Caco-2 (cell line): ENCODE data around the gene TCTN3. TPM values are rescaled to one million over a fixed set of nuclear protein-coding genes. Genes with fewer than 3 reads are reported as not detected.

ENCODE experiments used
- BruUV-seq: library from RNA; stranded (reverse); fragments of 400-500 nt; replicated peaks from 2 replicates; lab custom pipeline; 2021; lab: Mats Ljungman, UMichigan
- CTCF ChIA-PET: fragments of 300-600 bp; sonication (Branson Sonifier 250); formaldehyde crosslinking; loops from one replicate; lab custom pipeline; 2022; ENCODE audit warnings: antibody characterized with exemption; lab: Charles Lee
- POLR2A ChIA-PET: fragments of 300-600 bp; sonication (Branson Sonifier 250); formaldehyde crosslinking; loops from one replicate; lab custom pipeline; 2022; ENCODE audit warnings: antibody characterized with exemption; lab: Charles Lee
- DNase-seq, 2 experiments: peaks; one replicate each; pipeline versions ENCODE4 v3.0.0 to v3.0.0-alpha.2; 2020 to 2022
- H3K27me3 ChIP-seq: replicated peaks from 2 replicates; pipeline ENCODE4 v1.6.0; 2011; ENCODE audit warnings: low read length; ENCODE audit not compliant: control insufficient read depth, insufficient read depth
- H3K36me3 ChIP-seq: 2 replicates; pipeline ENCODE4 v1.5.1; 2011; ENCODE audit warnings: low read length; ENCODE audit not compliant: control insufficient read depth, insufficient read depth
- H3K4me1 ChIP-seq: fragments of 250-450 bp; sonication (Bioruptor Pico); 2 replicates; pipeline ENCODE4 v1.5.1; 2020; ENCODE audit warnings: mild to moderate bottlenecking
- H3K4me3 ChIP-seq: 2 replicates; pipeline ENCODE4 v1.5.1; 2011; ENCODE audit warnings: low read depth, mild to moderate bottlenecking, control low read depth, low read length
- H3K9me3 ChIP-seq: fragments of 250-450 bp; sonication (Bioruptor Pico); 2 replicates; pipeline ENCODE4 v1.5.1; 2020; ENCODE audit warnings: mild to moderate bottlenecking, moderate library complexity
- H3K27ac Mint-ChIP-seq: one replicate; pipeline ENCODE4 v1.8.0; 2022; ENCODE audit warnings: mixed read lengths; ENCODE audit not compliant: unreplicated experiment
- H3K27me3 Mint-ChIP-seq: one replicate; pipeline ENCODE4 v1.8.0; 2022; ENCODE audit warnings: mixed read lengths; ENCODE audit not compliant: insufficient read depth, unreplicated experiment
- H3K36me3 Mint-ChIP-seq: one replicate; pipeline ENCODE4 v1.8.0; 2022; ENCODE audit warnings: mild to moderate bottlenecking, mixed read lengths; ENCODE audit not compliant: insufficient read depth, unreplicated experiment
- H3K4me1 Mint-ChIP-seq: one replicate; pipeline ENCODE4 v1.8.0; 2022; ENCODE audit warnings: low read depth, mixed read lengths; ENCODE audit not compliant: unreplicated experiment
- H3K4me3 Mint-ChIP-seq: one replicate; pipeline ENCODE4 v1.8.0; 2022; ENCODE audit warnings: mild to moderate bottlenecking, moderate library complexity, mixed read lengths; ENCODE audit not compliant: unreplicated experiment
- H3K9me3 Mint-ChIP-seq: one replicate; pipeline ENCODE4 v1.8.0; 2022; ENCODE audit warnings: mixed read lengths; ENCODE audit not compliant: unreplicated experiment
- intact Hi-C: fragments of 100-400 bp; cut with micrococcal nuclease; formaldehyde crosslinking; loops from one replicate; pipeline ENCODE4 v1.10.0; 2022; ENCODE audit not compliant: unreplicated experiment
- total RNA-seq: library from RNA; stranded (reverse); gene quantifications from 2 replicates; pipeline ENCODE4 v1.2.3, GENCODE V29; 2022
- TF ChIP-seq, protein P1 (sequence below), 2 experiments: fragments of 200-600 bp in 1 of 2; IDR thresholded peaks; 1 replicate in 1 of 2; 2 replicates in 1 of 2; pipeline versions ENCODE4 v1.5.1 to v1.8.0; 2011 to 2022; ENCODE audit warnings: antibody characterized with exemption in 1 of 2, control low read depth in 1 of 2, inconsistent platforms in 1 of 2, low read depth in 1 of 2, low read length in 1 of 2, mild to moderate bottlenecking in 1 of 2, moderate library complexity in 1 of 2; ENCODE audit not compliant: insufficient read depth in 1 of 2, severe bottlenecking in 1 of 2, unreplicated experiment in 1 of 2

TCTN3 gene
- total RNA-seq, 1 experiment from 2014 or later: 52.1 TPM

DNA sequence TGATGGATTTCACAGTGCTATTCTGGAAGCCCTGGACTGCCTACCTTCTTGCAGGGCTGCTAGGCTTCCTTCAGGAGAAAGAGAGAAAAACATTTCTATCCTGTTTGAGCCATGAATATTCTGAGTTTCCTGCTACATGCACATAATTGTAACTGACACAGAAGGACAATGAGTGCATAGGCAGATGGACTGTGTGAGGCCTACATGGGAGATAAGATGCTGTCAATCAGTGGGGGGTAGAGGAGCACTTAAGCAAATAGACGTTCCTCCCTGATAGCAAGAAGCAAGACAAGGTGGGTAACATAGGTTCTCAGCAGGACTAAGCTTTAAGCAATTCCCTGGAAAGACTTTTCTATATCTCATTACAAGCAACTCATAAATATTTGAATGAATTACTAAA, 48.8 kb downstream of the TCTN3 start:
- peaks cover 77% of the 10 kb centered on the region for H3K36me3 Mint-ChIP-seq
- Histone ChIP-seq H3K27me3 (no peaks in the 10 kb centered on the region), H3K4me3 (no peak overlapping the region), H3K4me1 (peaks cover 18% of the 10 kb centered on the region), H3K9me3 (no peaks in the 10 kb centered on the region), H3K36me3 (peaks cover 9% of the 10 kb centered on the region)
- BruUV-seq: no TSS peak
- H3K27ac Mint-ChIP-seq: no peak overlapping the region
- no peak for DNase-seq
- H3K9me3 Mint-ChIP-seq: no peaks in the 10 kb centered on the region
- H3K4me3 Mint-ChIP-seq: no peak overlapping the region
- intact Hi-C loops: no loop called here
- peaks cover 25% of the 10 kb centered on the region for H3K4me1 Mint-ChIP-seq
- TF ChIP-seq, protein P1, sequence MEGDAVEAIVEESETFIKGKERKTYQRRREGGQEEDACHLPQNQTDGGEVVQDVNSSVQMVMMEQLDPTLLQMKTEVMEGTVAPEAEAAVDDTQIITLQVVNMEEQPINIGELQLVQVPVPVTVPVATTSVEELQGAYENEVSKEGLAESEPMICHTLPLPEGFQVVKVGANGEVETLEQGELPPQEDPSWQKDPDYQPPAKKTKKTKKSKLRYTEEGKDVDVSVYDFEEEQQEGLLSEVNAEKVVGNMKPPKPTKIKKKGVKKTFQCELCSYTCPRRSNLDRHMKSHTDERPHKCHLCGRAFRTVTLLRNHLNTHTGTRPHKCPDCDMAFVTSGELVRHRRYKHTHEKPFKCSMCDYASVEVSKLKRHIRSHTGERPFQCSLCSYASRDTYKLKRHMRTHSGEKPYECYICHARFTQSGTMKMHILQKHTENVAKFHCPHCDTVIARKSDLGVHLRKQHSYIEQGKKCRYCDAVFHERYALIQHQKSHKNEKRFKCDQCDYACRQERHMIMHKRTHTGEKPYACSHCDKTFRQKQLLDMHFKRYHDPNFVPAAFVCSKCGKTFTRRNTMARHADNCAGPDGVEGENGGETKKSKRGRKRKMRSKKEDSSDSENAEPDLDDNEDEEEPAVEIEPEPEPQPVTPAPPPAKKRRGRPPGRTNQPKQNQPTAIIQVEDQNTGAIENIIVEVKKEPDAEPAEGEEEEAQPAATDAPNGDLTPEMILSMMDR (IDR thresholded peaks at IDR 0.05; ENCODE audit: insufficient read depth in 1 of 2, low read depth in 1 of 2, low read length in 1 of 2, severe bottlenecking in 1 of 2, unreplicated experiment in 1 of 2): no peak
- no peaks in the 10 kb centered on the region for H3K27me3 Mint-ChIP-seq
- CTCF ChIA-PET: no interaction called here
- POLR2A ChIA-PET: no interaction called here

DNA sequence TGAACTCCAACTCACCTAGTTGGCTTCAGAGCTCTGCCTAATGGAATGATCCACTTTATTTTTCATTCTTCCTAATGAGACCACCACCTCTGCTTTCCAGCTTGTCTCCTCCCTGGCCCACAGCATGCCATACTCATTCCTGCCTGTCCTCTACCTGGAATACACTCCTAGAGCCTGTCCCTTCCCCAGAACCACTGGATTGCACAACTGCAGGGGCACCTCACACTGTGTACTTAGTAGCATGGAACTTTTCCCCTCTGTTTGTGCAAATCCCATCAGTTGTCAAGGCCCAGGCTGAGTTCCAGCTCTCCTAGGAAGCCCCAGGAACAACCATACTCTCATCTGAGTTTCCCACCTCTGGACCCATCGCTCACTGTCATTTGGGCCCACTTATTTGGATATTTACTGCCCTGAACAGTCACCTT, 52.8 kb downstream of the TCTN3 start:
- Histone ChIP-seq H3K4me3 (no peak overlapping the region), H3K9me3 (no peaks in the 10 kb centered on the region), H3K27me3 (no peaks in the 10 kb centered on the region), H3K36me3 (peaks cover 10% of the 10 kb centered on the region), H3K4me1 (peaks cover 21% of the 10 kb centered on the region)
- Mint-ChIP-seq H3K9me3 (no peaks in the 10 kb centered on the region), H3K27me3 (no peaks in the 10 kb centered on the region), H3K4me3 (no peak overlapping the region), H3K36me3 (peaks cover 88% of the 10 kb centered on the region), H3K4me1 (peaks cover 38% of the 10 kb centered on the region), H3K27ac (peak overlapping the region; percentile 18)
- ChIA-PET POLR2A (no interaction called here), CTCF (interaction anchor here (1.2 kb wide), 1 partner anchor 53 kb away, joined by 3 read pairs; the partner anchor contains the start of gene TCTN3)
- no TSS peak for BruUV-seq
- intact Hi-C loops: no loop called here
- TF ChIP-seq, protein P1 (IDR thresholded peaks at IDR 0.05; ENCODE audit: insufficient read depth in 1 of 2, low read depth in 1 of 2, low read length in 1 of 2, severe bottlenecking in 1 of 2, unreplicated experiment in 1 of 2): no peak
- peak in 1 of 2 experiments; percentile 12 for DNase-seq

DNA sequence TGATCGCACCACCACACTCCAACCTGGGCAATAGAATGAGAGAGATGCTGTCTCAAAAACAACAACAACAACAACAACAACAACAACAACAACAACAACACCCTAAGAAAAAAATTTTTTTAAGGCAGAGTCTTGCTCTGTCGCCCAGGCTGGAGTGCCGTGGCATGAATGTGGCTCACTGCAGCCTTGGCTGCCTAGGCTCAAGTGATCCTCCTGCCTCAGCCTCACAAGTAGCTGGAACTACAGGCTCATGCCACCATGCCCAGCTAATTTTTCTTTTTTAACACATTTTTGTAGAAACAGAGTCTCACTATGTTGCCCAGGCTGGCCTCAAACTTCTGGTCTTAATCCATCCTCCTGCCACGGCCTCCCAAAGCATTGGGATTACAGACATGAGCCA, 55.8 kb downstream of the TCTN3 start:
- no TSS peak for BruUV-seq
- TF ChIP-seq, protein P1 (IDR thresholded peaks at IDR 0.05; ENCODE audit: insufficient read depth in 1 of 2, low read depth in 1 of 2, low read length in 1 of 2, severe bottlenecking in 1 of 2, unreplicated experiment in 1 of 2): no peak
- H3K4me1 Mint-ChIP-seq: peaks cover 43% of the 10 kb centered on the region
- no peak for DNase-seq
- peaks cover 85% of the 10 kb centered on the region for H3K36me3 Mint-ChIP-seq
- no peaks in the 10 kb centered on the region for H3K27me3 Mint-ChIP-seq
- POLR2A ChIA-PET: no interaction called here
- CTCF ChIA-PET: no interaction called here
- Histone ChIP-seq H3K9me3 (no peaks in the 10 kb centered on the region), H3K27me3 (no peaks in the 10 kb centered on the region), H3K4me1 (peaks cover 33% of the 10 kb centered on the region), H3K4me3 (no peak overlapping the region), H3K36me3 (peaks cover 13% of the 10 kb centered on the region)
- intact Hi-C loops: no loop called here
- H3K4me3 Mint-ChIP-seq: no peak overlapping the region
- no peaks in the 10 kb centered on the region for H3K9me3 Mint-ChIP-seq
- no peak overlapping the region for H3K27ac Mint-ChIP-seq
